GM21576 (cell line): ENCODE measurements around the gene PIP4K2A.

ENCODE experiments used
- ATAC-seq: cut with Tn5 transposase; IDR thresholded peaks from one replicate; pipeline ENCODE4 v1.9.1; 2021; ENCODE audit warnings: mild to moderate bottlenecking, moderate library complexity; ENCODE audit not compliant: unreplicated experiment

PIP4K2A gene

DNA sequence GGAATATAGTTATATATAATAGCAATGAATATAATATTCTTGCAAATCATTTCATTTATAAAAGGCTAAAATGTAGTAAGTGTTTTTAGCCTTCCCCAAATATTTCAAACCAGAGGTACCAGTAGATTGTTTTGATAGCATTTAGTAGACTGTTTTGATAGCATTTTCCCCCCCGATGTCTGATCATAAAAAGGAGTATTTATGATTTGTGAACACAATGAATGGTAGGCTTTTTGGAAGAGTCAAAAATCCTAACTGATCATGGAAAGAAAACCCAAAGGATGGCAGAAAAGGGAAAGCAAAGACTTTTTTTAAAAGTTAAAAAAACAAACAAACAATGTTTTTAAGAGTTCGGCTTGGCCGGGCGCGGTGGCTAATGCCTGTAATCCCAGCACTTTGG is 152.5 kb downstream of the PIP4K2A start:
- no peak for ATAC-seq

DNA sequence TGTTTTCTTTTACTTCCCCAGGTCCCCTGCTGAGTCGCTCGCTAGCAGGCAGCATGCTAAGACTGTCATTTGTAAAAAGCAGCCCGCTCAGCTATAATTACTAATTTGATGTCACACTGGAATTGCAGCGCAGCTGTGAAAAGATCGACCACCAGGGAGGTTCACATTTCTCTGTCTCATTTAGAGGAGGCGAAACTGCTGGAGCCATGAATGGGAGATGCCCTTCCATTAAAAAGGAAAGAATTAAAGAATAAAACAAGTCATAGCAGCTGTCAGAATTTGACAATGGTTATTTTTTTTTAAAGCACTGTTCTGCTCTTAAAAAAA is 153.5 kb downstream of the PIP4K2A start:
- no peak for ATAC-seq

DNA sequence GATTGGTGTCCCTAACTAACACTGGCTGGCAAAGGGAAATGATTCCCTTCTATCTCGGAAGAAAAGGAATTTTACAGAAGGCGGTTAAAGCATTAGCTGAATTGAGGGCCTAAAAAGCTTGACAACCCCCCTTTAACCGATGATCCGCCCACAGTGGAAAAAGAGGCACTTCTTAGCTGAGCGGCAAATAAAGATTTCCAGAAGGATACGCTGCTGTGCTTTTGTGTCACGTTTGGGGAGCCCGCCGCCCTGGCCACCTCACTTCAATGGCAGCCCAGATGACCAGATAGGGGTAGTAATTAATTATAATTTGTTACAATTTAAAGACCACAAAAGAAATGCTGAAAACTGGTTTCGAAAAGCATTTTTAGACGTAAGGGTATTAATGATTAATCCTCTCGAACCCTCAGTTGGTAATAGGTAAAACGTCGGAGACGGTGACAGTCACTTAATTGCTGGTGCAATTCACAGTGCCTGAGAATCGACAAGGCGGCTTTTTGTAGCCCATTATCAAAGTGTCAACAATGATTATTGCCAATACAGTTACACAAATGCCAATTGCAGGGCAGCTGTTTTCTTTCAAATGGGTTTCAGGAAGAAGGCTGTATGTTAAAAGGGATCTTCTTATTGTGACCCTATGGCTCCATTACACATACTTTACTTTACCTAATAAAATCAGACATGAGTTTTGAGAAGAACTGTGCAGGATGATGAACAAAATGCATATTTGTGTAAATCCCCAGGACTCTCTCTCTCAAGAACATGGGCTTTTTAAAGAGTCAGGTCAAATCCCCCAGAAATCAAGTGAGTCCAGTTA is 154.1 kb downstream of the PIP4K2A start:
- ATAC-seq: no peak

DNA sequence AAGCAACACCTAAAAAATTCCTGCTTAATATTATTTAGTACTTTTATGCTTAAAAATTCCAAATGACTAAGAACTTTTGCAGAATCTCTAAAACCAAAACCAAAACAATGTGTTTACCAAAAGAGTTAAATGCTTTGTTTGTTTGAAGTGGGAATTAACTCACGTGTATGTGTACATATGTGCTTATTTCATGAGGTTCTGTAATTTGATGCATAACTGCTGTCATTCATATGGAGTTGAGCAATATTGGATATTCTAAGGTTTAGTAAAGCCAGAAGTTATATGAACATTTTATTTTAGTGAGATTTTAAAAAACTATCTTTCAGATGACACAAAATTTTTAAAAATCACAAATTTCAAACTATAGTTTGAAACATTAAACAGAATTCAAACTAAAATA is 157.1 kb downstream of the PIP4K2A start:
- ATAC-seq: no peak

DNA sequence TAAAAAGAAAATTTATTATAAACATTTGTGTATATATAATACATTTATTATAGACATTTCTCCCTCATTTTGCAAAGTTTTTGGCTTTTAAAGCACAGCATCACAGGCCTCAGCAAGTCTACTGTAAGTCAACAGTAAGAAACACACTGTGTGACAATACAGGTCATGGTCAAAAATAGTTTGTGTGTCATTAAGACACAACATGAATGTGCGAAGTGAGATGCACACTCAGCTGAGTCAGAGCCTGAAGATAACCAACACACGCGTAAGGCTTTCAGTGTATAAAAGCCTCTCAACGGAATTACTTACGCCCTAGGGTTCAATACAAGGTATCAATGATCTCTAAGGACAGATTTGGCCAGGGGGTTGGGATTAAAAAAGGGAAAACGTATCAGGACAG is 157.6 kb downstream of the PIP4K2A start:
- ATAC-seq: no peak

DNA sequence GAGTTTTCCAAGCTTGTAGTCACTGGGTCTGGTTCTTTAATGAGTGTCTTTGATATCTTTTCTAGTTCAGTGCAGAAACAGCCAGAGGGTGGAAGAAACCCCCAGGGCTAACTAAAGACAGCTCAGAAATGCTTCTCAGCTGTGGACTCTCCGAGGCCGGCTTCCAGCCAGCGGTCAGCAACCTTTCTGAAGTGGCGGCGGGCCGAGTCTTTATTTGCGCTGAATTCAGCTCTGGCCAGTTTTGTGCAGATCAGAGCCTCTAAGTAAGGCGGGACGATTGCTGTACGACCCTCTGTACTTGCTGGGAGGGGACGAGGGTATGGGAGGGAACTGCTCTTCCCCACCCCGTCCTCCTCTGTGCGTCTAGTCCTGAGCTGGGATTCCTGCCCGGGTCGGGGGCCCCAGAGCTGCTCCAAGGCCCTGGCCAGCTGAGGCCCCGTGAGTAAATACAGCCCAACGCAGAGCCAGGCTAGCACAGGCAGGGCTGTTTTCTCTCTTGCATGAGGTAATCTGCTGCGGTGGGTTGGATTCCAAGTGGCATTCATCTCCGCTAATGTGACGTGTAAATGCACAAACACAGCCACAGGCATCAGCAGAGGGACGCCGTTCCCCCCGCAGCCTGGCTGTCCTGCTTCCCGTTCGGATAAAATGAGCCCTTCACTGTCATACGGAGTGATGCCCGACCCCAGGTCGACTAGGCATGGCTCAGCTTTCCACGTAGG is 159.8 kb downstream of the PIP4K2A start:
- ATAC-seq: no peak

DNA sequence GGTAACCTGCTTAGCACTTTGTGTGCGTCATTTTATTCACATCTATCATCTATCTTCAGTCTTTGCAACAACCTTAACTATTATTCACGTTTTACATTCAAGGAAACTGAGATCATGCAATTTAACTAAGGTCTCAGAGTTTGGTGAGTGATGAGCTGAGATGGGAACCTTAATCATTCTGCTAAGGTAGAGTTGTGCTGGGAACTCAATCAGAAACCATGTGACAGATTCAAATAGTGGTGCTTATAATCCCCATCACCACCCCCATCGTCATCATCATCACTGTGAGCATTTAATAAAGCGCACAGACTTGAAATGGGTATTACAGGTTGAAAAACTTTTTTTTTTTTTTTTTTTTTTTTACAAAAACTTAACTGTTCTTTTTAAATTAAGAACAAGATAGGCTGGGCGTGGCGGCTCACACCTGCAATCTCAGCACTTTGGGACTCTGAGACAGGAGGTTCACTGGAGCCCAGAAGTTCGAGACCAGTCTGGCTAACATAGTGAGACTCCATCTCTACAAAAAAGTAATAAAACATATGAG is 160.9 kb downstream of the PIP4K2A start:
- no peak for ATAC-seq

DNA sequence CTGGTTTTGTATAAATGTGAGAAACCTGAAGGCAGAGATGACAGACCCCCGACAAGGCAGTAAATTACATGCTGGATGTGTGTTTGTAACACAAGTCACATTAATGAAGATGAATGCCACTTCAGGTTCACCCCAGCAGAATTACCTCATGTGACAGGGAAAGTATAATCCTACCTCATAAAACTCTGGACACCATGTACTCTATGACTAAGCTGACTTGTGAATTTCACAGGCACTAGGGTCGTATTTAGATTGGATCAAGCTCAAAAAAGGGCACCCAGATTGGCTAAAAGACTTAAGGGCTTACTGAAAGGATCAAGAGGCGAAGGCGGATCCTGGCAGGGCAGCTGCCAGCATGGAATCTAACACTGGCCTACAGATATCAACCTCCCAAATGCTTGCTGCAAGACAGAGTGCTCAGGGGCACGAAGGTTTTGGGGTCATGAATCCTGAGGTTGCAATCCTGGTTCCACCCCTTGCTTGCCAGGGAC is 161.4 kb downstream of the PIP4K2A start:
- no peak for ATAC-seq

DNA sequence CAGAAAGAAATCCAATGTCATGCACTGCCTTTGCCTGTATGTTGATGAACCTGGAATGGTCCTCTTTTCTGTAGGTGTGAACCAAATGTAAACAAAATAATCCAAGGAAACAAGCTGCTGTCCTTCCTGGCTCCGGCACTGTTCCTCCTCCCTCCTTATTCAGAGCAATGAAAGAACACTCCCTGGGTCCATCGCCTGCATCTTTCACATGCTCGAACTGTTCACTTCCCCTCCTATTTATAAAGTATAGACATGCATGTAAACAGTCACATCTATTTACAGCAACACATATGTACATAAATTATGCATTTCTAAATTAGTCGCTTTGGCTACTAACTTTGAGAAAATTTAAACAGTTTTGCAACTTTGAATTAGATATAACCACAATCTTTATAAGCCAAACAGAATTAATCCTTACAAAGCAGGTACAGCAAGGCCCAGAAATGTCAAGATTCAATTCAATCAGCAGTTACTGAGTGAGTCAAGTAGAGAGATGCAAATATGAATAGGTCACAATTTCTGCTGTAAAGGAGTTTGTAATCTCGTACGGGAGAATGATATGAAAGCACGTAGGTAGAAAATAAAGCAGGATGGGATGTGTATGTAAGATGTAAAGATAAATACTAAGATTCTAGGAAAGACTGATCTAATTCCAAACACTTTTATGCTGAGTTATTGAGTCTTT is 162.6 kb downstream of the PIP4K2A start:
- ATAC-seq: no peak

DNA sequence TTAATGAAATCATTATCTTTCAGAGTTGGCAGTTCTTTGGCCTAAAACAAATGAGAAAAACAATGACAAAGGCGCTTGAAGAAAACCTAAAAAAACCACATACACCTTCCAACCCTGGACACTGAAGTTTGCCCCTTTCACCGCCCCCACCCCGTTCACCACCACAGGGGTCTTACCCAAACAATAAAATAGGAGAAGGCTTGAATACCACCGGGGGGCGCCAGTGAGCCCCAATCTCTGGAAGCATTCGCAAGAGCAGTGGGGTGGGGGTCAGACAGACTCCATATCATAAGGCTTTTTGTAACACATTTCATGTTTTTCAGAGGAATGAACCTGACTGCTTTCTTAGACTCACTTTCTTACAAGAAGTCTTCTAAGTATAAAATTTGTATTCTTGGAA is 163.6 kb downstream of the PIP4K2A start:
- no peak for ATAC-seq

DNA sequence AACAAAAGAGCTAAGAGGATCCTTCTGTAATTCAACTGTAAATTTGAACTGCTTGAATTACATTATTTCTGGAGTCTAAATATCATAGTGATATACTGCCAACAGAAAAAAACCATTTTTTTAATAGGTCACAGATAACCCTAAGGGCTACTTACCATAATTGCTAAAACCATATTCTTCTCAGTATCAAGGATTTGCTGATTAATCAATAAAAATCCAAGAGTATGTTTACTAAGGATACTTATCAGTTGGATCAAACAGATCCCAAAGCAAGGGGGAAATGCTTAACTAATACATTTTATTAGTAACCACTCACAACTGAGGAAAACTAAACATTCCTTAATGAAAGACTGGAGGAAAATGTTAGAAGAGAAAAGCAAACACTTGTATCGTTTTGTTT is 166.0 kb downstream of the PIP4K2A start:
- no peak for ATAC-seq

DNA sequence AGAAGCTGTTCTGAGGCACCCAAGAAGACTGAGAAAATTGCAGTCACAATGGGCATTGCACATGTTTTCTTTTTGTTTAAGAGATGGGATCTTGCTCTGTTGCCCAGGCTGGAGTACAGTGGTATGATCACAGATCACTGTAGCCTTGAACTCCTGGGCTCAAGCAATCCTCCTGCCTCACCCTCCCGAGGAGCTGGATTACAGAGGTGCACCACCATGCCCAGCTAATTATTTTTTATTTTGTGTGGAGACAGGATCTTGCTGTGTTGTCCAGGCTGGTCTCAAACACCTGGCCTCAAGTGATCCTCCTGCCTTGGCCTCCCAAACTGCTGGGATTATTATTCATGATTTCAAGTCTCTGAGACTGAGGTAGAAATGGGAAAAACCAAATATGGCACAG is 168.7 kb downstream of the PIP4K2A start:
- ATAC-seq: no peak

DNA sequence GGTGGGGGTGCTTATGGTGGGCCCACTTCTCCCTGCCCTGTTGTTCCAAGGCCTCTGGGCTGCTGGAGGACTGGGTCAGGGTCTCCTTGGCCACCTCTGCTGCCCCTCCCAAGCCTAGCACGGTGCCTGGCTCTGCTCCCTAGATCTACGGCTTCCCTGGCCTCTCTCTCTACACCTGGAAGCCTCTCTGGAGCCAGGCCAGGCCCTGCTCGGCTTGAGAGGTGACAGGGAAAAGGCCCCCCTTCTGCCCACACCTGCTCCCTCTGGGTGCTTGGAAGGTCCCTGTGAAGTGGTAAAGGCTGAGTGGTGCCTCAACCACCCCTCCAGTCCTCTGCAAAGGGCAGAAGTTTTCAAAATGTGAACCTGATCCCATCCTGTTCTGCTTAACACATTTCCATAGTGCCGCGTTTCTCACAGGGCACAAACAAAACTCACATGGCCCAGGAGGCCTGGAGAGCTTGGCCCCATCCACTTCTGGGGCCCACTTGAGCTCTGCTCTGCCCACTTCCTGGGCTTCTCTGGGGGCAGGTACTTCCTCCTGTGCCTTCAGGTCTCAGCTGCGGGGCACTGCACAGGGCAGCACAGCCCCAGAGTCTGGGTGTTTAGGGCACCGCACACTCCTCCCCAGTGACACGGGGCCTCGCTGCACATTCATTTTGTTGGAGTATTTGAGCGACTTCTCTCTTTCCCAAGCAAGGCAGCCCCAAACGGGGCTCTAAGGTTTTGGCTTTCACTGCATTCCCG is 169.9 kb downstream of the PIP4K2A start:
- ATAC-seq: no peak

DNA sequence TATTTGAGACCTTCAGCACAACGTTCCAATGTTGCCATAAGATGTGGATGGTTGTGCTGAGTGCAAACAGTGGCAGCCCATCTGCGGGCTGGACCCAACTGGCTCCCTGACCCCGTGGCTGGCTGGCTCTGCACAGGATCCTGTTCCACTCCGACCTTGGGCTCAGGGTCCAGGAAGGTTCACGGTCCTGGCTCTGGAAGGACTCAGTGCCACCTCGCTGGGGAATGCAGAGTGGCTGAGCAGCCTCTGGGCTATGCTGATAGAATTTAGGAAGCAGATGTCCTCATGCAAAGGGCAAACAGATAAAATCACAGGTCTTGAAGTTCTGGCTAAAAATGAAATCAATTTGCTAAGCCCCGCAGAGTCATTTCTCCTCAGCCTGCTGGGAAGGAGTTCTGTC is 171.6 kb downstream of the PIP4K2A start:
- no peak for ATAC-seq

DNA sequence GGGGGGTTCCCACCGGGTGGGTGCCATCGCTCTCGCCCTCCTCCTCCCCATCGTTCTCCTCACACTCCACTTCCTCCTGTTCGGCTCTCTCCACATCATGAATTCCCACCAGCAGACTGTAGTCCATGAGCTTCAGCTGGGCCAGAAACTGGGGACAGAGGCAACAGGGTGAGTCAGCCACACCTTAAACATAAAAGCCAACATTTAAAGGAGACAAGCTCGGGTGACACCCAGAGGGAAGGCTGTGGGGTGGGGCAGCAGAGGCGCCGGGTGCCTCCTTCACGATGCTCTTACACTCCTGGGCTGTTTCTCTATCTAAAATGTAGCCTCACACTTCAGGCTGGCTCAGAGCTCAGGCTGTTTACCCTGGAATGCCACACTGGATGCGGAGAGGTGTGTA is 172.5 kb downstream of the PIP4K2A start:
- no peak for ATAC-seq

DNA sequence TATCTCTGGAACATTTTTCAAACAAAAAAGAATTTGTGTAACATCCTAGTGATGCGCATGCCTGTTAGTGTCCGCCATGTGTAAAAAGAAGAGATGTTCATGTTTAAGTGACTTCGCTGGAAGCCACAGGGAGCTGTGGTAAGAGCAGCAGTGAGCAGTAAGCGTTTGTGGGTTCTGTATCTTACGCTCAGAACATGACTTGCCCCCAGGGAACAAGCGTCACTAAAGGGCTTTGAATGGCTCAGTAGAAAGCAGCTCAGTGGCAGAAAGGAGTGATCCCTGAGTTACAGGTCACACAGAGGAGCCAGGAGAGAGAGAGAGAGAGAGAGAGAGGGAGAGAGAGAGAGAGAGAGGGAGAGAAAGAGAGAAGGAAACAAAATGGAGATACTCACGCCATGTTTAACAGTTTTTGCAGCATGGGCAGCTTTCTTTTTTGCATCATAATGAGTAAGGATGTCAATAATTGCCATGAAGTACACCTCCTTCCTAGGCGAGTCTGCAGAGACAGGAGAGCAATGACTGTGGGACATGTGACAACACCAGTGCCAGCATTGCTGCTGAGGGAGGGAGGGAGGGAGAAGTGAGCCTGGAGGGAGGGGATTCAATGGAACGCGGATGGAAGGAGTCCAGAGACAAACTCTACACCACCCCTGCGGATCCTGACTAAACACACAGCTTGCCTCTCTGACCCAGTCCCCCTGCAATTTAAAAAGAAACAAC is 174.6 kb downstream of the PIP4K2A start:
- no peak for ATAC-seq

DNA sequence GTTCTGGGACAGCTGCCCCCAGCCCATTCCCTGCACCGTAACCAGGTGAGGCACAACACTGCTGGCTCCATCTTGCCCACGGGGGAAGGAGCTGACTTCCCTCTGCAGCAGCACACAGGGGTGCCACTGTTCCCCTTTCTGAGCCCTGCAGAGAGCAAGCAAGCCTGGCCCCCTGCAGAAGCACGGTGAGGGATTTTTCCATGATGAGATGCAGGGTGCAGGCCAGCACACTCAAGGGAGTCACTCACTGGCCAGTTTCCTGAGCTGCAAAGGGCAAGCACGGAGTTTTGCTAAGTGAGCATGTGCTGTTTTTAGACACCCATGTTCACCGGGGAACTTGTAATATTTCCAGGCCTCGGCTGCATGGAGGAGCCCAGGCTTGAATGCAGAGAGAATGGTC is 176.6 kb downstream of the PIP4K2A start:
- no peak for ATAC-seq

DNA sequence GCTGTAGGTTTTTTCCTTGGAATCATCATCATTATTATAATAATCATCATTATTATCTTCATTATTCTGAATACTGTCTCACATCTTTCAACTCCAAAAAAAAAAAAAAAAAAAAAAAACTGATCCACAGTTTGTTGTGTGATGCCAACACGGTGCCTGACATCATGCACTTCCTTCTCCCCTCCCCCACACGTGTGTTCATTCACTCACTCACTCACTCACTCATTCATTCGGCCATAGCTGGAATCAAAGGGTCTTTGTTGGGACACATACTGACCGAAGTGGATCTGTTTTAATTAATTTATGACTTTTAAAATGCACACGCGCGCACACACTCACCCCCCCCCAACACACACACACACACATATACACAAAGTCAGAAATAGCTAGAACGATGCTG is 177.8 kb downstream of the PIP4K2A start:
- no peak for ATAC-seq

DNA sequence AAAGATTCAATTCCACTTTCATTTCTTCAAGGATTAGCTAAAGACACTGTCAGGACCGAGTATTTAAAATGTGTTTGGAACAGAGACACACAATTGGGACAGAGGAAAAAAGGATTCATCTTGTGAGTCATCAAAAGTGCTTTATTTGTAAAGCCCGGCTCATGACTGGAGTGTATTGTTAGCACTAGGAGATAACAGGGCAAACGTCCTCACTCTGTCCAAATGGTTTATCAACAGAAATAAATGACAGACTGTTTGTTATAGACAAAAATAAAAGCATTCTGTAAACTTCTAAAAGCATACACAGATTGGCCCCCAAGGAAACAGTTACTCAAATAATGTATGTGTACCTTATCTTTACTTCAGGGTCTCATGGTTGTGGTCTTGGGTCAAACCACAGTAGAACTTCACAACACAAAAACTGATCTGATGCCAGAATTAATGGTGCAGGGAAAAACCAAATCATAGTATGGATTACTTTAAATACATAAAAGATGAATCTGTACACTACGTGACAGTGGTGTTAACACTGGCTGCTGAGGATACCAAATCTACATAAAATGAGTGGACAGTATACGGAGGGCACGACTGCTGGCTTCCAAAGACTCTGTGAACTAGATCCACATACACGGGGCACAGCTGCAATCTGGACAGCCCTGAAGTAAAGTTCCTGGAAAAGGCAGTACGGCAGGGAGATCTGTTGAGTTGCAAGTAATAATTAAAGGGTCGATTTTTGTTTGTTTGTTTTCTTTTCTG is 179.4 kb downstream of the PIP4K2A start:
- no peak for ATAC-seq

DNA sequence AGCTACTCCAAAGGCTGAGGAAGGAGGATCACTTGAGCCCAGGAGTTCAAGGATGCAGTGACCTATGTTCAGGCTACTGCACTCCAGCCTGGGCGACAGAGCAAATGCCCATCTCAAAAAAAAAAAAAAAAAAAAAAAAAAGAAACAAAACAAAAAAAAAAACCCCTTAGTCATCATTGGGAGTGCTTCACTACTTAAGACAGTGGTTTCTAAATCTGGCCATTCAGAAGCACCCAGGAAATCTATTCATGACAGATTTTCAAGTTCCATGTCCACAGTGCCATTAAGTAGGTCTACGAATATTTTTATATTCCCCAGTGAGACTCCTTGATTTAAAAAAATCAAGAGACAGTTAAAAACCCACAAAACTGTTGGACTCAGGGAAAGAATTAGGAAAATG is 182.9 kb downstream of the PIP4K2A start:
- ATAC-seq: no peak
